ENCODE measurements around the gene CTDSPL. TPM values are rescaled to one million over a fixed set of nuclear protein-coding genes. Genes with fewer than 3 reads are reported as not detected.

CTDSPL gene
- total RNA-seq, 1 experiment from 2014 or later: 6.1 TPM

DNA sequence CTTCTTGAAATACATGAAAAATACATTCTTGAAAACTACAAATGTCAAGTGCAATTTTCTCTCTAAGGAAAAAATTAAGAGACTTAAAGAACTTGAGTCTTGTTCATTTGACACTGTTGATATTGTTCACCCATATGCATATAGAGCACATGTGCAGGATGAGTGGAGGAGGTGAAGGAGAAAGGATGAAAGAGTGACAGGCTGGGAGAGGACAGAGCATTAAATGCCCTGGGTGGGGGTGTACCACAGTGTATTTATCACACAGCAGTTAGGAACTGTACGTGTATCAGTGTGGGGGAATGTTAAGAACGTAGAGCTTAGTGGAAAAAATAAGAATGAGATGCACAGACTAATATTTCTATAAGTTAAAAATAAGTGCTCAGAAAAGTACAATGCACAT is 45.7 kb downstream of the CTDSPL start:
- no peak overlapping the region for H2AFZ ChIP-seq (ENCODE audit: low read length)
- peaks cover 14% of the 10 kb centered on the region; the same call in 1 of the 2 replicates for H3K27me3 ChIP-seq (ENCODE audit: low read length)
- no peaks in the 10 kb centered on the region for H3K9me3 ChIP-seq (ENCODE audit: low read length)
- ATAC-seq (no peak), DNase-seq (no peak)
- no peaks in the 10 kb centered on the region for H3K9me2 ChIP-seq (replicated peaks; ENCODE audit: low read length)
- H4K20me1 ChIP-seq (ENCODE audit: low read length): no peaks in the 10 kb centered on the region
- TF ChIP-seq EZH2phosphoT487 (IDR thresholded peaks at IDR 0.05; ENCODE audit: borderline replicate concordance, low read length) (no peak), EZH2 (IDR thresholded peaks at IDR 0.05; ENCODE audit: low read length, unreplicated experiment) (no peak)
- TF ChIP-seq, protein P1, sequence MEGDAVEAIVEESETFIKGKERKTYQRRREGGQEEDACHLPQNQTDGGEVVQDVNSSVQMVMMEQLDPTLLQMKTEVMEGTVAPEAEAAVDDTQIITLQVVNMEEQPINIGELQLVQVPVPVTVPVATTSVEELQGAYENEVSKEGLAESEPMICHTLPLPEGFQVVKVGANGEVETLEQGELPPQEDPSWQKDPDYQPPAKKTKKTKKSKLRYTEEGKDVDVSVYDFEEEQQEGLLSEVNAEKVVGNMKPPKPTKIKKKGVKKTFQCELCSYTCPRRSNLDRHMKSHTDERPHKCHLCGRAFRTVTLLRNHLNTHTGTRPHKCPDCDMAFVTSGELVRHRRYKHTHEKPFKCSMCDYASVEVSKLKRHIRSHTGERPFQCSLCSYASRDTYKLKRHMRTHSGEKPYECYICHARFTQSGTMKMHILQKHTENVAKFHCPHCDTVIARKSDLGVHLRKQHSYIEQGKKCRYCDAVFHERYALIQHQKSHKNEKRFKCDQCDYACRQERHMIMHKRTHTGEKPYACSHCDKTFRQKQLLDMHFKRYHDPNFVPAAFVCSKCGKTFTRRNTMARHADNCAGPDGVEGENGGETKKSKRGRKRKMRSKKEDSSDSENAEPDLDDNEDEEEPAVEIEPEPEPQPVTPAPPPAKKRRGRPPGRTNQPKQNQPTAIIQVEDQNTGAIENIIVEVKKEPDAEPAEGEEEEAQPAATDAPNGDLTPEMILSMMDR (conservative IDR thresholded peaks at IDR 0.05; ENCODE audit: low read depth, low read length): no peak
- H3K9ac ChIP-seq (ENCODE audit: low read length): no peak overlapping the region
- H3K79me2 ChIP-seq (ENCODE audit: low read length): no peaks in the 10 kb centered on the region
- no TSS peak for BruUV-seq (replicated peaks)
- intact Hi-C loops (cut with micrococcal nuclease): no loop called here
- no peak overlapping the region for H3K4me3 ChIP-seq (ENCODE audit: low read length)
- ChIA-PET CTCF (no interaction called here), POLR2A (ENCODE audit: unreplicated experiment) (no interaction called here)
- H3K4me1 ChIP-seq (ENCODE audit: insufficient read depth, low read length): no peaks in the 10 kb centered on the region
- H3K36me3 ChIP-seq (ENCODE audit: low read depth, low read length): no peaks in the 10 kb centered on the region
- H3K4me2 ChIP-seq (ENCODE audit: low read length): no peak overlapping the region
- H3K27ac ChIP-seq (ENCODE audit: low read length): no peak overlapping the region
- no peaks in the 10 kb centered on the region for H3F3A ChIP-seq (ENCODE audit: low read length, unreplicated experiment)

GRCh38 chr3:37907906-37908305 is 46.2 kb downstream of the CTDSPL start:
- TF ChIP-seq EZH2 (IDR thresholded peaks at IDR 0.05; ENCODE audit: low read length, unreplicated experiment): no peak
- no peak for TF ChIP-seq EZH2phosphoT487 (IDR thresholded peaks at IDR 0.05; ENCODE audit: borderline replicate concordance, low read length)
- H3K27me3 ChIP-seq (ENCODE audit: low read length): peaks cover 14% of the 10 kb centered on the region; the same call in 1 of the 2 replicates
- H3K36me3 ChIP-seq (ENCODE audit: low read depth, low read length): no peaks in the 10 kb centered on the region
- no peak overlapping the region for H3K4me3 ChIP-seq (ENCODE audit: low read length)
- H3K4me1 ChIP-seq (ENCODE audit: insufficient read depth, low read length): no peaks in the 10 kb centered on the region
- intact Hi-C loops (cut with micrococcal nuclease): no loop called here
- ChIA-PET POLR2A (ENCODE audit: unreplicated experiment) (no interaction called here), CTCF (interaction anchor here (0.7 kb wide), 1 partner anchor 53 kb away, joined by 4 read pairs; no protein-coding TSS in a partner anchor)
- no peaks in the 10 kb centered on the region for H3K9me3 ChIP-seq (ENCODE audit: low read length)
- no peaks in the 10 kb centered on the region for H3F3A ChIP-seq (ENCODE audit: low read length, unreplicated experiment)
- ATAC-seq (no peak), DNase-seq (no peak)
- no peak overlapping the region for H3K4me2 ChIP-seq (ENCODE audit: low read length)
- no peak overlapping the region for H2AFZ ChIP-seq (ENCODE audit: low read length)
- no peak overlapping the region for H3K9ac ChIP-seq (ENCODE audit: low read length)
- BruUV-seq (replicated peaks): no TSS peak
- H3K79me2 ChIP-seq (ENCODE audit: low read length): no peaks in the 10 kb centered on the region
- no peaks in the 10 kb centered on the region for H4K20me1 ChIP-seq (ENCODE audit: low read length)
- no peak overlapping the region for H3K27ac ChIP-seq (ENCODE audit: low read length)
- H3K9me2 ChIP-seq (replicated peaks; ENCODE audit: low read length): no peaks in the 10 kb centered on the region

DNA sequence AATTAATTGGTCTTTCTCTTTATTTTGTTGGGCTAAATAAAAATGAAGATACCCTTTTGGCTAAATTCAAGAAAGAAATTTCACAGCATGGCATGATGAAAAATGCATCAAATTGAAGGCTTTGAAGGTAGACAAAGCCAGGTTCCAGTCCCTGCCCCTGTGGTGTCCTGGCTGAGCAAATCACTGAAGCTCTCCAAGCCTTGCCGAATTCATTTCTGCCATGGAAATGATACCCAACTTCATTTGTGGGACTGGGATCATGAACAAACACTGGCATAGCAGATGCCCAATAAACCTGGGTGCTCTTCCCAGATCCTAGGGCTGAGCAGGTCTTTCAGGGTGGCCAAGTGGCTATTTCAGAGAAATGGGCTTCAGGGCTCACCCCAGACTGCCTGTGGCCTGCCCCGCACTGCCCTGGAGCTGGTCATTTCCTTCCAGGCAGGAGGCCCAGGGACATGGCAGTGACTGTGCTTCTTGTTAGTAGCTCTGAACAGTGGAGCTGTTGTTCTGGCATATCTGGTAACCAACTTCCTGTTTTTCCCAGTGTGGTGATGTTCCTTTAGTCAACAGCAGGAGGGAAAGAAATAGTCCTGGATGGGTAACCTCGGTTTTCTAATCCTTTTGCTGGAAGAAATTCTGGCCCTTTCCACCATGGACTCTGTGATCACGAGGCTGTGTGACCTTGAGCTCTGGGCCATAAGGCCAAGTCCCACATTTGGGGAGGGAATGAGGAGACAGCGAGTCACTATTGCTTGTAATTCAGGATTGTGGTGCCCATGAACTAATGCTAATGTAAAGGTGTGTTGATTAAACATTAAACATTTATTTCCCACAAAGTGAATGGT is 47.6 kb downstream of the CTDSPL start:
- peak; percentile 69 for ATAC-seq
- no TSS peak for BruUV-seq (replicated peaks)
- CTCF ChIA-PET: no interaction called here
- no peaks in the 10 kb centered on the region for H3K36me3 ChIP-seq (ENCODE audit: low read depth, low read length)
- H3K9me3 ChIP-seq (ENCODE audit: low read length): no peaks in the 10 kb centered on the region
- H3K27ac ChIP-seq (ENCODE audit: low read length): no peak overlapping the region
- peak; percentile 29 for DNase-seq
- H3K9me2 ChIP-seq (replicated peaks; ENCODE audit: low read length): no peaks in the 10 kb centered on the region
- H3K4me2 ChIP-seq (ENCODE audit: low read length): no peak overlapping the region
- H2AFZ ChIP-seq (ENCODE audit: low read length): no peak overlapping the region
- H3K4me3 ChIP-seq (ENCODE audit: low read length): no peak overlapping the region
- H3K27me3 ChIP-seq (ENCODE audit: low read length): peaks cover 14% of the 10 kb centered on the region; the same call in 1 of the 2 replicates
- no peak overlapping the region for H3K9ac ChIP-seq (ENCODE audit: low read length)
- TF ChIP-seq, protein P1 (conservative IDR thresholded peaks at IDR 0.05; ENCODE audit: low read depth, low read length): no peak
- TF ChIP-seq EZH2 (IDR thresholded peaks at IDR 0.05; ENCODE audit: low read length, unreplicated experiment): no peak
- no peak for TF ChIP-seq EZH2phosphoT487 (IDR thresholded peaks at IDR 0.05; ENCODE audit: borderline replicate concordance, low read length)
- H3K4me1 ChIP-seq (ENCODE audit: insufficient read depth, low read length): no peaks in the 10 kb centered on the region
- H3K79me2 ChIP-seq (ENCODE audit: low read length): no peaks in the 10 kb centered on the region
- intact Hi-C loops (cut with micrococcal nuclease): no loop called here
- H3F3A ChIP-seq (ENCODE audit: low read length, unreplicated experiment): no peaks in the 10 kb centered on the region
- no peaks in the 10 kb centered on the region for H4K20me1 ChIP-seq (ENCODE audit: low read length)
- POLR2A ChIA-PET (ENCODE audit: unreplicated experiment): no interaction called here
